SK-N-SH (cell line): ENCODE data around the gene LDB2. TPM values are rescaled to one million over a fixed set of nuclear protein-coding genes. Genes with fewer than 3 reads are reported as not detected.

Experiments used
- CTCF ChIA-PET: fragments of 300-600, 350-600 bp; formaldehyde crosslinking; extraction: SDS; loops from one replicate; lab custom pipeline; 2021; lab: Yijun Ruan, JAX
- POLR2A ChIA-PET: fragments of 350-600 bp; sonication (Branson Sonifier 250); formaldehyde crosslinking; extraction: SDS; loops from one replicate; lab custom pipeline; 2020; ENCODE audit warnings: antibody characterized with exemption, inconsistent platforms; lab: Yijun Ruan, JAX
- DNase-seq: peaks from one replicate; pipeline ENCODE4 v3.0.0; 2012
- H2AFZ ChIP-seq: fragments of 200-600 bp; sonication (generic); 2 replicates; pipeline ENCODE4 v1.8.1; 2016; ENCODE audit warnings: antibody characterized with exemption, mild to moderate bottlenecking, low read depth
- H3F3A ChIP-seq: fragments of 200-600 bp; sonication (generic); replicated peaks from 2 replicates; pipeline ENCODE3; 2016; ENCODE audit warnings: antibody characterized with exemption, mild to moderate bottlenecking; ENCODE audit not compliant: insufficient read depth
- H3K27ac ChIP-seq, 2 experiments: fragments of 200-500 bp in 1 of 2; fragments of 200-600 bp in 1 of 2; sonication (Bioruptor generic) in 1 of 2; sonication (generic), shearing (Covaris generic) in 1 of 2; 2 replicates each; pipeline versions ENCODE4 v1.5.1 to v1.6.1; 2014 to 2016; ENCODE audit warnings: low read depth in 2 of 2, inconsistent platforms in 1 of 2, low read length in 1 of 2, mild to moderate bottlenecking in 1 of 2, mixed read lengths in 1 of 2
- H3K27me3 ChIP-seq: fragments of 200-600 bp; sonication (generic), shearing (Covaris generic); 2 replicates; pipeline ENCODE4 v1.6.1; 2016; ENCODE audit warnings: mixed run types; ENCODE audit not compliant: insufficient read depth
- H3K36me3 ChIP-seq, 2 experiments: fragments of 200-500 bp in 1 of 2; fragments of 200-600 bp in 1 of 2; sonication (Bioruptor generic) in 1 of 2; sonication (generic) in 1 of 2; replicated peaks in 1 of 2; 2 replicates each; pipeline versions ENCODE3 to v1.5.1; 2014 to 2016; ENCODE audit warnings: low read length in 1 of 2, mild to moderate bottlenecking in 1 of 2; ENCODE audit not compliant: insufficient read depth in 2 of 2, control insufficient read depth in 1 of 2
- H3K4me1 ChIP-seq, 2 experiments: fragments of 200-500 bp in 1 of 2; fragments of 200-600 bp in 1 of 2; sonication (Bioruptor generic) in 1 of 2; sonication (generic), shearing (Covaris generic) in 1 of 2; 2 replicates each; pipeline versions ENCODE4 v1.5.1 to v1.6.1; 2014 to 2016; ENCODE audit warnings: low read depth in 1 of 2, low read length in 1 of 2, mixed run types in 1 of 2; ENCODE audit not compliant: insufficient read depth in 2 of 2, control insufficient read depth in 1 of 2
- H3K4me2 ChIP-seq: fragments of 200-600 bp; sonication (generic), shearing (Covaris generic); 2 replicates; pipeline ENCODE4 v1.6.1; 2017; ENCODE audit warnings: mixed run types
- H3K4me3 ChIP-seq, 2 experiments: fragments of 200-500 bp in 1 of 2; fragments of 200-600 bp in 1 of 2; sonication (Bioruptor generic) in 1 of 2; sonication (generic), shearing (Covaris generic) in 1 of 2; 2 replicates each; pipeline versions ENCODE4 v1.5.1 to v1.8.1; 2014 to 2016; ENCODE audit warnings: low read depth in 2 of 2, inconsistent platforms in 1 of 2, low read length in 1 of 2, mild to moderate bottlenecking in 1 of 2, mixed read lengths in 1 of 2, moderate library complexity in 1 of 2
- H3K79me2 ChIP-seq: fragments of 200-600 bp; sonication (generic); 2 replicates; pipeline ENCODE4 v1.8.1; 2017; ENCODE audit warnings: mild to moderate bottlenecking; ENCODE audit not compliant: insufficient read depth
- H3K9ac ChIP-seq: fragments of 200-600 bp; sonication (generic); 2 replicates; pipeline ENCODE4 v1.6.1; 2017; ENCODE audit warnings: mixed run types
- H3K9me2 ChIP-seq: fragments of 200-600 bp; sonication (generic); 2 replicates; pipeline ENCODE4 v1.6.1; 2017; ENCODE audit warnings: mixed run types
- H3K9me3 ChIP-seq: fragments of 200-600 bp; sonication (generic); 2 replicates; pipeline ENCODE4 v1.6.1; 2017; ENCODE audit warnings: mixed run types, mild to moderate bottlenecking, moderate library complexity
- H4K20me1 ChIP-seq: fragments of 200-600 bp; sonication (generic); 2 replicates; pipeline ENCODE4 v1.6.1; 2017; ENCODE audit warnings: mild to moderate bottlenecking, mixed run types; ENCODE audit not compliant: insufficient read depth
- EP300 ChIP-seq, 2 experiments: IDR thresholded peaks; 2 replicates each; pipeline versions ENCODE4 v1.4.0 to v1.6.1; 2012; ENCODE audit warnings: borderline replicate concordance in 1 of 2, low read depth in 1 of 2, low read length in 1 of 2
- EZH2phosphoT487 ChIP-seq: fragments of 200-600 bp; sonication (generic); IDR thresholded peaks from 2 replicates; pipeline ENCODE4 v1.6.1; 2017; ENCODE audit warnings: low read depth, mixed run types, mild to moderate bottlenecking, antibody characterized with exemption, moderate library complexity, borderline replicate concordance
- FOSL2 ChIP-seq: IDR thresholded peaks from 2 replicates; pipeline ENCODE4 v1.4.0; 2012; ENCODE audit warnings: low read depth, mild to moderate bottlenecking, moderate library complexity, borderline replicate concordance
- GABPA ChIP-seq: IDR thresholded peaks from 2 replicates; pipeline ENCODE4 v1.4.0; 2012; ENCODE audit warnings: low read depth, mild to moderate bottlenecking
- MEF2A ChIP-seq: IDR thresholded peaks from 2 replicates; pipeline ENCODE4 v1.4.0; 2012; ENCODE audit warnings: low read depth, borderline replicate concordance
- MXI1 ChIP-seq: IDR thresholded peaks from 2 replicates; pipeline ENCODE4 v1.6.1; 2012; ENCODE audit warnings: mild to moderate bottlenecking, low read depth, low read length, improper control_type of control experiment
- NFIC ChIP-seq: IDR thresholded peaks from 2 replicates; pipeline ENCODE4 v1.4.0; 2012; ENCODE audit warnings: borderline replicate concordance
- POLR2AphosphoS5 ChIP-seq: IDR thresholded peaks from 2 replicates; pipeline ENCODE4 v1.6.1; 2012; ENCODE audit warnings: low read depth, low read length
- RCOR1 ChIP-seq: fragments of 150-350 bp; IDR thresholded peaks from 2 replicates; pipeline ENCODE4 v1.6.1; 2017; ENCODE audit warnings: antibody characterized with exemption, low read length
- REST ChIP-seq: IDR thresholded peaks from 2 replicates; pipeline ENCODE4 v1.6.1; 2012; ENCODE audit warnings: mild to moderate bottlenecking, low read depth, low read length, moderate library complexity
- RXRA ChIP-seq: IDR thresholded peaks from 2 replicates; pipeline ENCODE4 v1.4.0; 2012; ENCODE audit warnings: low read depth, mild to moderate bottlenecking, borderline replicate concordance
- TEAD4 ChIP-seq: IDR thresholded peaks from 2 replicates; pipeline ENCODE4 v1.4.0; 2012; ENCODE audit warnings: mild to moderate bottlenecking, borderline replicate concordance; ENCODE audit not compliant: insufficient read depth
- USF1 ChIP-seq: IDR thresholded peaks from 2 replicates; pipeline ENCODE4 v1.4.0; 2012; ENCODE audit warnings: low read depth, borderline replicate concordance
- USF2 ChIP-seq: fragments of 150-350 bp; IDR thresholded peaks from 2 replicates; pipeline ENCODE4 v1.6.1; 2017; ENCODE audit warnings: antibody characterized with exemption, low read length, low read depth, borderline replicate concordance
- WGBS: methylation state at CpG from one replicate; pipeline ENCODE4 v1.1.6; 2017; ENCODE audit warnings: low lambda C conversion rate; 5-methylcytosine and 5-hydroxymethylcytosine counted together
- polyA plus RNA-seq, 3 experiments: library from polyadenylated mRNA; depleted of rRNA; stranded (reverse); fragments of >200 nt; gene quantifications; 2 replicates each; pipeline ENCODE4 v1.2.3, GENCODE V29; 2012

Gene LDB2
- polyA plus RNA-seq, 1 of the 3 experiments (the other 2 are of a cell fraction) = 11.0 TPM

- WGBS = 40% methylated on average over 6 of the region's 6 CpGs
- CTCF ChIA-PET = interaction anchor here (0.6 to 2.3 kb wide), 5 partner anchors 22 to 386 kb away, joined by 3 to 10 read pairs (median 4); no protein-coding TSS in a partner anchor
Observed at GRCh38 chr4:16938512-16939040, 40.1 kb upstream of the LDB2 start.

GRCh38 chr4:16931339-16932305 is 33.2 kb upstream of the LDB2 start:
- no peaks in the 10 kb centered on the region for H3K79me2 ChIP-seq
- WGBS = 78% methylated on average over 5 of the region's 5 CpGs
- ChIA-PET CTCF (interaction anchor here (2.0 kb wide), 1 partner anchor 15 kb away, joined by 5 read pairs; no protein-coding TSS in a partner anchor), POLR2A (no interaction called here)
- H3F3A ChIP-seq = peaks cover 5% of the 10 kb centered on the region
- H3K4me1 ChIP-seq = no peaks in the 10 kb centered on the region
- no peaks in the 10 kb centered on the region for H3K9me3 ChIP-seq
- H3K9me2 ChIP-seq = no peaks in the 10 kb centered on the region
- no peak for DNase-seq
- H3K9ac ChIP-seq = no peak overlapping the region
- H3K27ac ChIP-seq = peak overlapping the region in 1 of 2 experiments; percentile 20; a peak in 1 of 4 replicates
- no peaks in the 10 kb centered on the region for H4K20me1 ChIP-seq
- no peaks in the 10 kb centered on the region for H3K27me3 ChIP-seq
- no peak overlapping the region; the same call in 1 of the 2 replicates for H3K4me2 ChIP-seq
- H2AFZ ChIP-seq = 0 out of 2 replicates have a peak overlapping the region, but pooled peaks have one; percentile 17
- no peak overlapping the region for H3K4me3 ChIP-seq
- no peaks in the 10 kb centered on the region for H3K36me3 ChIP-seq
- no peak for TF ChIP-seq NFIC
- no peak for TF ChIP-seq POLR2AphosphoS5
- TF ChIP-seq FOSL2 = no peak
- TF ChIP-seq REST = no peak
- TF ChIP-seq USF2 = no peak
- TF ChIP-seq RXRA = no peak
- no peak for TF ChIP-seq USF1
- TF ChIP-seq, all 33 proteins: peak for 0

More at GRCh38 chr4:16938512-16939040, 40.1 kb upstream of the LDB2 start:
- no peaks in the 10 kb centered on the region for H3K9me2 ChIP-seq
- H3K9me3 ChIP-seq = no peaks in the 10 kb centered on the region
- peak overlapping the region in 1 of 2 experiments; percentile 83; a peak in 2 of 4 replicates for H3K27ac ChIP-seq
- DNase-seq = peak; percentile 52
- no peaks in the 10 kb centered on the region for H3K36me3 ChIP-seq
- no peaks in the 10 kb centered on the region for H3K79me2 ChIP-seq
- POLR2A ChIA-PET = no interaction called here
- H3K9ac ChIP-seq = no peak overlapping the region
- no peaks in the 10 kb centered on the region for H3F3A ChIP-seq
- H3K27me3 ChIP-seq = no peaks in the 10 kb centered on the region
- no peaks in the 10 kb centered on the region for H4K20me1 ChIP-seq
- TF ChIP-seq MXI1 (peak; percentile 87), MEF2A (no peak), TEAD4 (no peak), GABPA (no peak), RCOR1 (0 out of 2 replicates have a peak, but pooled peaks have one; percentile 27), EZH2phosphoT487 (no peak), RXRA (no peak), EP300 (IDR thresholded peaks at IDR 0.05; ENCODE audit: borderline replicate concordance in 1 of 2, low read depth in 1 of 2, low read length in 1 of 2) (peak in 1 of 2 experiments; percentile 68; a peak in 1 of 4 replicates)
- no peak overlapping the region for H3K4me2 ChIP-seq
- H2AFZ ChIP-seq = no peak overlapping the region
- peaks cover 0 to 13% of the 10 kb centered on the region in 2 experiments; a peak in 1 of 4 replicates for H3K4me1 ChIP-seq
- H3K4me3 ChIP-seq = no peak overlapping the region
